GM19193 (cell line): ENCODE data around the gene MEAK7.

Source experiments
- POLR2A ChIP-seq: IDR thresholded peaks from 4 replicates; pipeline ENCODE4 v1.6.1; 2011; ENCODE audit not compliant: insufficient read depth, insufficient read length; ENCODE audit errors: extremely low read depth

Gene MEAK7

GRCh38 chr16:84540194-84540593, 35.7 kb upstream of the MEAK7 start:
- no peak for TF ChIP-seq POLR2A

GRCh38 chr16:84538222-84538840, 33.9 kb upstream of the MEAK7 start:
- TF ChIP-seq POLR2A = no peak

- TF ChIP-seq POLR2A = no peak
Observed at GRCh38 chr16:84537491-84538151, 33.2 kb upstream of the MEAK7 start.

- TF ChIP-seq POLR2A = no peak
Observed at GRCh38 chr16:84535851-84536250, 31.4 kb upstream of the MEAK7 start.

GRCh38 chr16:84535408-84535807, 30.9 kb upstream of the MEAK7 start:
- no peak for TF ChIP-seq POLR2A

GRCh38 chr16:84534815-84535214, 30.4 kb upstream of the MEAK7 start:
- TF ChIP-seq POLR2A = no peak

GRCh38 chr16:84532855-84533486, 28.5 kb upstream of the MEAK7 start:
- no peak for TF ChIP-seq POLR2A

GRCh38 chr16:84532291-84532724, 27.8 kb upstream of the MEAK7 start:
- no peak for TF ChIP-seq POLR2A

- no peak for TF ChIP-seq POLR2A
Observed at GRCh38 chr16:84531671-84532111, 27.2 kb upstream of the MEAK7 start.

GRCh38 chr16:84530590-84530989, 26.1 kb upstream of the MEAK7 start:
- no peak for TF ChIP-seq POLR2A

GRCh38 chr16:84529607-84530006, 25.1 kb upstream of the MEAK7 start:
- TF ChIP-seq POLR2A = no peak

- TF ChIP-seq POLR2A = no peak
Observed at GRCh38 chr16:84528322-84528721, 23.9 kb upstream of the MEAK7 start.

- no peak for TF ChIP-seq POLR2A
Observed at GRCh38 chr16:84527532-84528269, 23.2 kb upstream of the MEAK7 start.

- no peak for TF ChIP-seq POLR2A
Observed at GRCh38 chr16:84526794-84527531, 22.5 kb upstream of the MEAK7 start.
